Astrocyte (in vitro differentiated cells and primary cell): Measurements from ENCODE around the gene SRGAP2B. TPM values are rescaled to one million over a fixed set of nuclear protein-coding genes. Genes with fewer than 3 reads are reported as not detected.
"Not testable (repeated sequence)": the region's sequence is repeated elsewhere in the genome, so short reads cannot be mapped to it uniquely, and the experiment has no call there.

Source experiments
- DNase-seq: peaks from one replicate; pipeline ENCODE4 v3.0.0-alpha.2; 2010; ENCODE audit warnings: low read depth
- FAIRE-seq: peaks from 2 replicates; lab custom pipeline; 2011; peaks lifted over from hg19 to GRCh38; lab: Jason Lieb, UNC
- H2AFZ ChIP-seq: 2 replicates; pipeline ENCODE4 v1.6.0; 2012; ENCODE audit warnings: low read depth, low read length, inconsistent platforms
- H3K27ac ChIP-seq: 2 replicates; pipeline ENCODE4 v1.5.1; 2011; ENCODE audit warnings: low read depth, low read length, inconsistent platforms
- H3K27me3 ChIP-seq: 2 replicates; pipeline ENCODE4 v1.6.0; 2011; ENCODE audit warnings: low read length, inconsistent platforms; ENCODE audit not compliant: insufficient read depth
- H3K36me3 ChIP-seq: 2 replicates; pipeline ENCODE4 v1.5.1; 2011; ENCODE audit warnings: low read length, inconsistent platforms; ENCODE audit not compliant: insufficient read depth
- H3K4me1 ChIP-seq: 2 replicates; pipeline ENCODE4 v1.5.1; 2011; ENCODE audit warnings: low read length, inconsistent platforms; ENCODE audit not compliant: insufficient read depth
- H3K4me2 ChIP-seq: 2 replicates; pipeline ENCODE4 v1.6.0; 2012; ENCODE audit warnings: low read length, inconsistent platforms
- H3K4me3 ChIP-seq: 2 replicates; pipeline ENCODE4 v1.5.1; 2011; ENCODE audit warnings: low read depth, mild to moderate bottlenecking, low read length, inconsistent platforms; ENCODE audit not compliant: insufficient read depth
- H3K79me2 ChIP-seq: 2 replicates; pipeline ENCODE4 v1.6.0; 2012; ENCODE audit warnings: mild to moderate bottlenecking, low read length, inconsistent platforms; ENCODE audit not compliant: insufficient read depth
- H3K9ac ChIP-seq: 2 replicates; pipeline ENCODE4 v1.6.0; 2012; ENCODE audit warnings: mild to moderate bottlenecking, low read length, inconsistent platforms
- H3K9me3 ChIP-seq: 2 replicates; pipeline ENCODE4 v1.5.1; 2012; ENCODE audit warnings: low read depth, mild to moderate bottlenecking, low read length, inconsistent platforms; ENCODE audit not compliant: insufficient read depth
- H4K20me1 ChIP-seq: 2 replicates; pipeline ENCODE4 v1.6.0; 2012; ENCODE audit warnings: low read length, inconsistent platforms; ENCODE audit not compliant: insufficient read depth
- H3K27ac Mint-ChIP-seq: one replicate; pipeline ENCODE4 v1.8.0; 2021; ENCODE audit warnings: mild to moderate bottlenecking, mixed read lengths; ENCODE audit not compliant: unreplicated experiment
- H3K27me3 Mint-ChIP-seq: one replicate; pipeline ENCODE4 v1.8.0; 2021; ENCODE audit warnings: low read depth, mixed read lengths; ENCODE audit not compliant: unreplicated experiment
- H3K36me3 Mint-ChIP-seq: one replicate; pipeline ENCODE4 v1.8.0; 2021; ENCODE audit warnings: low read depth, mixed read lengths; ENCODE audit not compliant: unreplicated experiment
- H3K4me1 Mint-ChIP-seq: one replicate; pipeline ENCODE4 v1.8.0; 2021; ENCODE audit warnings: low read depth, mixed read lengths; ENCODE audit not compliant: unreplicated experiment
- H3K4me3 Mint-ChIP-seq: one replicate; pipeline ENCODE4 v1.8.0; 2021; ENCODE audit warnings: mild to moderate bottlenecking, moderate library complexity, mixed read lengths; ENCODE audit not compliant: unreplicated experiment
- H3K9me3 Mint-ChIP-seq: one replicate; pipeline ENCODE4 v1.8.0; 2021; ENCODE audit warnings: mild to moderate bottlenecking, mixed read lengths; ENCODE audit not compliant: unreplicated experiment
- total RNA-seq: library from RNA; stranded (reverse); gene quantifications from 2 replicates; pipeline ENCODE4 v1.2.1, GENCODE V29; 2021

SRGAP2B gene
- total RNA-seq, 1 donor from 2014 or later: 72.3 TPM

- not testable (repeated sequence) for H3K4me3 Mint-ChIP-seq, H3K27me3 Mint-ChIP-seq
Observed at GRCh38 chr1:144992915-144993314, 102.2 kb downstream of the SRGAP2B start.

DNA sequence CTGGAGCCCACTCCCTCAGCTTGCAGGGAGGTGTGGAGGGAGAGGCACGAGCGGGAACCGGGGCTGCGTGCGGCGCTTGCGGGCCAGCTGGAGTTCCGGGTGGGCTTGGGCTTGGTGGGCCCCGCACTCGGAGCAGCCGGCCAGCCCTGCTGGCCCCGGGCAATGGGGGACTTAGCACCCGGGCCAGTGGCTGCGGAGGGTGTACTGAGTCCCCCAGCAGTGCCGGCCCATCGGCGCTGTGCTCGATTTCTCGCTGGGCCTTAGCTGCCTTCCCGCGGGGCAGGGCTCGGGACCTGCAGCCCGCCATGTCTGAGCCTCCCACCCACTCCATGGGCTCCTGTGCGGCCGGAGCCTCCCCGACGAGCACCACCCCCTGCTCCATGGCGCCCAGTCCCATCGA is 104.5 kb downstream of the SRGAP2B start:
- H3K36me3 Mint-ChIP-seq, H3K36me3 ChIP-seq, H3K27me3 ChIP-seq, H3K27me3 Mint-ChIP-seq, H3K27ac Mint-ChIP-seq, H3K4me1 ChIP-seq, H4K20me1 ChIP-seq, H3K27ac ChIP-seq, H3K79me2 ChIP-seq, H3K9ac ChIP-seq, DNase-seq, H3K9me3 ChIP-seq, H3K4me1 Mint-ChIP-seq, FAIRE-seq, H3K4me2 ChIP-seq, H3K9me3 Mint-ChIP-seq, H3K4me3 ChIP-seq, H2AFZ ChIP-seq, H3K4me3 Mint-ChIP-seq: not testable (repeated sequence)

More at GRCh38 chr1:144992915-144993314, 102.2 kb downstream of the SRGAP2B start:
- peak overlapping the region; percentile 48 for H3K4me2 ChIP-seq
- not testable (repeated sequence) for H3K4me1 Mint-ChIP-seq, H3K27ac Mint-ChIP-seq, H3K9me3 Mint-ChIP-seq, H3K9ac ChIP-seq, FAIRE-seq, H4K20me1 ChIP-seq, H3K36me3 ChIP-seq, H2AFZ ChIP-seq, H3K36me3 Mint-ChIP-seq, H3K27ac ChIP-seq, H3K79me2 ChIP-seq, H3K4me3 ChIP-seq, H3K27me3 ChIP-seq, H3K9me3 ChIP-seq, H3K4me1 ChIP-seq
- peak; percentile 89 for DNase-seq

- DNase-seq, H3K4me2 ChIP-seq, H3K9me3 ChIP-seq, FAIRE-seq, H3K36me3 ChIP-seq, H3K27ac ChIP-seq, H3K27ac Mint-ChIP-seq, H4K20me1 ChIP-seq, H3K4me1 ChIP-seq, H3K4me3 Mint-ChIP-seq, H3K4me1 Mint-ChIP-seq, H3K27me3 ChIP-seq, H3K9me3 Mint-ChIP-seq, H3K9ac ChIP-seq, H3K4me3 ChIP-seq, H3K36me3 Mint-ChIP-seq, H3K27me3 Mint-ChIP-seq, H3K79me2 ChIP-seq, H2AFZ ChIP-seq: not testable (repeated sequence)
Observed at GRCh38 chr1:144987131-144987530, 108.0 kb downstream of the SRGAP2B start.

- H3K4me1 ChIP-seq, H4K20me1 ChIP-seq, FAIRE-seq, H3K4me3 Mint-ChIP-seq, H3K27ac ChIP-seq, H3K4me3 ChIP-seq, H3K9me3 ChIP-seq, H3K4me2 ChIP-seq, H3K36me3 Mint-ChIP-seq, H3K9me3 Mint-ChIP-seq, H3K27me3 ChIP-seq, H3K27ac Mint-ChIP-seq, H3K9ac ChIP-seq, H3K4me1 Mint-ChIP-seq, H3K27me3 Mint-ChIP-seq, H3K79me2 ChIP-seq, H2AFZ ChIP-seq, H3K36me3 ChIP-seq, DNase-seq: not testable (repeated sequence)
Observed at GRCh38 chr1:144986171-144986860, 108.8 kb downstream of the SRGAP2B start.

DNA sequence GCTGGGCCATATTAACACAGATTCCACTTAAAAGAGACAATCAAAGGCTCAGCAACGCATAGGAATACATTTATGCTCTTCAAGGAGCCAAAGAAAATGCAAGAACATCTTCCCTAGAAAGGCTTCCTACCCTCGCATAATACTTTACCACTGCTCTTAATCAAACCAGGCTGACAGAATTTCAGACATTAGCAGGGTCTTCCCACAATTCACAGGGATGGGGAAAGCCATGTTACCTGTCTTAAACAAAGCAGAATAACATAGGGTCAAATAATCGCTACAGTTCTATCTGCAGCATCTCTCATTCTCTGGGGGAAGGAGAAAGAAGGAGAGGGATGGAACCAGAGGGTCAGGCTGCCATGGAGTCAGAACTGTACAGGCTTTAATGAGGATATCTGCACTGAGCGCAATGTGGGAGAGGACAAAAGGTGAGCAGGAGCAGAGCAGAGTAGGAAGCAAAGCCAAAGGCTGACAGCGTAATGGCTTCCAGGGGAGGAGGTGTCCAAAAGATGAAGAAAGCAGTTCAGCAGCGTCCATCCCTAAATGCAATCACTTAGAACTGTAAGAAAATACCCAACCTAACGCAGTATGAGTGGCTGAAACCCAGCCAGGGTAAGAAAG is 109.5 kb downstream of the SRGAP2B start:
- H3K4me2 ChIP-seq, H3K4me3 Mint-ChIP-seq, H3K9me3 Mint-ChIP-seq: not testable (repeated sequence)

More for the DNA sequence above, 109.5 kb downstream of the SRGAP2B start:
- H3K36me3 ChIP-seq, H3K4me1 Mint-ChIP-seq, H2AFZ ChIP-seq, H3K79me2 ChIP-seq, H3K4me1 ChIP-seq, H3K9ac ChIP-seq, FAIRE-seq, H3K27ac ChIP-seq, H3K9me3 ChIP-seq, H4K20me1 ChIP-seq, H3K27me3 ChIP-seq, H3K4me3 ChIP-seq, H3K27ac Mint-ChIP-seq, H3K27me3 Mint-ChIP-seq, DNase-seq, H3K36me3 Mint-ChIP-seq: not testable (repeated sequence)
